KMS-11 (cell line): ENCODE results near the gene GSC2.

Experiments used
- H2AFZ ChIP-seq: fragments of 200-600 bp; sonication (generic); 2 replicates; pipeline ENCODE4 v1.6.1; 2016; ENCODE audit warnings: antibody characterized with exemption, mixed run types, low read depth
- H3K27ac ChIP-seq: fragments of 200-600 bp; sonication (generic); 2 replicates; pipeline ENCODE4 v1.6.1; 2016; ENCODE audit warnings: mild to moderate bottlenecking, mixed run types
- H3K27me3 ChIP-seq: fragments of 200-600 bp; sonication (generic); 2 replicates; pipeline ENCODE4 v1.6.1; 2017; ENCODE audit warnings: mild to moderate bottlenecking, low read depth, mixed run types, moderate library complexity; ENCODE audit not compliant: insufficient read depth
- H3K36me3 ChIP-seq: fragments of 200-600 bp; sonication (generic); 2 replicates; pipeline ENCODE4 v1.6.1; 2017; ENCODE audit warnings: mild to moderate bottlenecking, mixed run types; ENCODE audit not compliant: insufficient read depth
- H3K4me1 ChIP-seq: fragments of 200-600 bp; sonication (generic); 2 replicates; pipeline ENCODE4 v1.6.1; 2016; ENCODE audit warnings: mild to moderate bottlenecking, low read depth, mixed run types; ENCODE audit not compliant: poor library complexity, severe bottlenecking
- H3K4me2 ChIP-seq: fragments of 200-600 bp; sonication (generic); 2 replicates; pipeline ENCODE4 v1.7.0; 2016; ENCODE audit warnings: mild to moderate bottlenecking, mixed run types
- H3K4me3 ChIP-seq: fragments of 200-600 bp; sonication (generic); IDR thresholded peaks from 2 replicates; pipeline ENCODE4 v1.6.1; 2017; ENCODE audit warnings: low read depth, low read length, mixed read lengths; ENCODE audit not compliant: insufficient read depth
- H3K79me2 ChIP-seq: fragments of 200-600 bp; sonication (generic); 2 replicates; pipeline ENCODE4 v1.6.1; 2016; ENCODE audit warnings: low read depth, mixed run types; ENCODE audit not compliant: insufficient read depth
- H3K9ac ChIP-seq: fragments of 200-600 bp; sonication (generic); 2 replicates; pipeline ENCODE4 v1.6.1; 2016; ENCODE audit warnings: mild to moderate bottlenecking, mixed run types
- H4K20me1 ChIP-seq: fragments of 200-600 bp; sonication (generic); 2 replicates; pipeline ENCODE4 v1.6.1; 2016; ENCODE audit warnings: mild to moderate bottlenecking, mixed run types; ENCODE audit not compliant: insufficient read depth
- CTCF ChIP-seq: fragments of 200-600 bp; sonication (generic); conservative IDR thresholded peaks from 2 replicates; pipeline ENCODE4 v1.6.1; 2017; ENCODE audit warnings: low read depth, mild to moderate bottlenecking, antibody characterized with exemption, low read length, moderate library complexity, mixed read lengths

GSC2 gene

GRCh38 chr22:19178065-19178656, 28.1 kb upstream of the GSC2 start:
- H3K27me3 ChIP-seq, result no peaks in the 10 kb centered on the region
- peak overlapping the region; percentile 45 for H3K27ac ChIP-seq
- no peaks in the 10 kb centered on the region for H4K20me1 ChIP-seq
- peaks cover 19% of the 10 kb centered on the region for H3K4me1 ChIP-seq
- no peak for TF ChIP-seq CTCF
- peak overlapping the region; percentile 34; the same call in 1 of the 2 replicates for H2AFZ ChIP-seq
- peak overlapping the region; percentile 47; the same call in 1 of the 2 replicates for H3K4me2 ChIP-seq
- peaks cover 7% of the 10 kb centered on the region; the same call in 1 of the 2 replicates for H3K79me2 ChIP-seq
- H3K4me3 ChIP-seq, result no peak overlapping the region
- H3K9ac ChIP-seq, result peak overlapping the region; percentile 62; the same call in 1 of the 2 replicates
- H3K36me3 ChIP-seq, result no peaks in the 10 kb centered on the region

- peak overlapping the region; percentile 45; the same call in 1 of the 2 replicates for H3K27ac ChIP-seq
- no peaks in the 10 kb centered on the region for H3K36me3 ChIP-seq
- peak overlapping the region; percentile 47; the same call in 1 of the 2 replicates for H3K4me2 ChIP-seq
- H3K9ac ChIP-seq, result peak overlapping the region; percentile 62; the same call in 1 of the 2 replicates
- no peaks in the 10 kb centered on the region for H4K20me1 ChIP-seq
- H3K4me1 ChIP-seq, result peaks cover 26% of the 10 kb centered on the region
- TF ChIP-seq CTCF, result no peak
- H3K4me3 ChIP-seq, result no peak overlapping the region
- H2AFZ ChIP-seq, result no peak overlapping the region
- no peaks in the 10 kb centered on the region for H3K27me3 ChIP-seq
- H3K79me2 ChIP-seq, result peaks cover 15% of the 10 kb centered on the region
Observed at GRCh38 chr22:19177164-19178064, 27.3 kb upstream of the GSC2 start.

DNA sequence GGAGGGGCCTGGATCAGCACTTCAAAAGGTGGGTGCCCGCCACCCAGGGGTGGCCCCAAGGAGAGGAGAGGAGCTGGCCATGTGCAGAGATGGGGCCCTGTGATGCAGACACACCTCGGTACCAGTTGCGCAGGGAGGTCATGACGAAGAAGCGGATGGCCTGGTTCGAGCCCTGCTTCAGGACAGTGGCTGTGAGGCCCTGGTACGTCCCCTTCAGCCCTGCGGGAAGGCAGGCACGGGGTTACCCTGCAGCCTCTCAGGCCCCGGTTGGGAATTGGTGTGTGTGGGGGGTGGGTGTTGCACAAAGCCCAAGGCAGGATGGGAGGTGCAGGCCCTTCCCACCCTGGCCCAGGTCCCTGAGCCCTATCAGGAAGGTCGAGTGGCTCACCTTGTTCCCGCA, 26.6 kb upstream of the GSC2 start:
- Histone ChIP-seq H3K79me2 (peaks cover 21% of the 10 kb centered on the region), H3K4me1 (peaks cover 26% of the 10 kb centered on the region), H2AFZ (no peak overlapping the region), H3K4me3 (no peak overlapping the region), H3K36me3 (no peaks in the 10 kb centered on the region), H4K20me1 (no peaks in the 10 kb centered on the region), H3K9ac (no peak overlapping the region), H3K27ac (no peak overlapping the region), H3K4me2 (no peak overlapping the region), H3K27me3 (no peaks in the 10 kb centered on the region)
- no peak for TF ChIP-seq CTCF

- Histone ChIP-seq H3K36me3 (no peaks in the 10 kb centered on the region), H3K27me3 (no peaks in the 10 kb centered on the region), H3K9ac (no peak overlapping the region), H3K4me2 (no peak overlapping the region), H3K27ac (no peak overlapping the region), H3K4me1 (peaks cover 26% of the 10 kb centered on the region), H3K79me2 (peaks cover 25% of the 10 kb centered on the region), H3K4me3 (no peak overlapping the region), H4K20me1 (no peaks in the 10 kb centered on the region), H2AFZ (no peak overlapping the region)
- TF ChIP-seq CTCF, result no peak
Observed at GRCh38 chr22:19176175-19176643, 26.1 kb upstream of the GSC2 start.
